NCI-H524 treated with DMSO at 0.1 percent for 48 hours (cell line): ENCODE measurements around the gene R3HCC1L.

Experiments used
- DNase-seq: peaks from one replicate; lab custom pipeline; 2025; lab: John Stamatoyannopoulos, UW

Gene R3HCC1L

DNA sequence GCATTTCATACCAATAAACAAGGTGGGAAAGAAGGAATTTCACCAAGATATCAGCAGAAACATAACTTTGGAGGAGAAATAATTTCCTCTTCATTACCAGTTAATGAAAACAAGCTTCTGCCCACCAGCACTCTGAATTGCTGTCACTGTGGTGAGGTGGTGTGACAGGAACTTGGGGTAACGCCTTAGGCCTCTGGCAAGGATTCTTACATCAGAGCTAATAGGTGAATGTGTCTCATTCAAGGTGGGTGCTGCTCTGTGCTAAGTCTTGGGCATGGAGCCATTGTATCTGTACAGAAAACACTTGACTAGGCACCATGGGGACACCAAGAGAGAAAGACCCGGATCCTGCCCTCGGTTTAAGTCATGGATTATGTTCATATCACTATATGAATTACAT lies 141.9 kb downstream of the R3HCC1L start:
- no peak for DNase-seq

DNA sequence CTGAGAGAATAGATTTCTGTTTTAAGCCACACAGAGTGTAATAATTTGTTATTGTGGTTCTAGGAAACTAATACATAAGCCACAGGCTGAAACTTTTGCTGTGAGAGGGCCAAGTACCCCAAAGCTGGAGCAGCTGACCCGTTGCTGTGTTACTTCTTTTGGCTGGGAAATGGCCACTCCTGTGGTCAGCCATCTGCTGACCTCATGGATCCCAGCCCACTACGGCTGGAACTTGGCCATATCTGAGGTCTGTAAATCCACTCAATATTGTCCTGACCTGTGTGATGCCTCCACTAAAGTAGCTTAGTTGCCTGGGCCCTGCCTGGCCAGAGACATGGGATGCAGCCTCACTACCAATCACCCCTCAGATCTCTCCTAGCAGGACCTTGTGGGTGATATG lies 151.0 kb downstream of the R3HCC1L start:
- no peak for DNase-seq

DNA sequence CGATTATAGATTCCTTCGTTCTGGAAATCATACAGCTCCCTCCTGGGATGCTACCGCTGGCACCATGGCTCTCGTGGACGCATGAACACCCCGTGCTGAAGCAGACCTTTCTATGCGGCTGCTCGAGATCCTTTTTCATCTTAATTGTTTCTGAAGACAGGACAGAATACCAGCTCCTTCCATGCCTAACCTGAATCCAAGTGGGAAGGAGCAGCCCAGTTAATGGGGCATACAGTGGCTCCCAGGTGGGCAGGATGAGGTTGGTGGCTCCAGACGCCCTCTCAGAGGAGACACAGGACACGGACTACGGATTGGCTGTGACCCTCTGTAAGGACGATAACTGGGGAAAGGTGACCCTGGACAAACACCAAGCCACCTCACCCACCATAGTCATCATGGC lies 152.0 kb downstream of the R3HCC1L start:
- no peak for DNase-seq

DNA sequence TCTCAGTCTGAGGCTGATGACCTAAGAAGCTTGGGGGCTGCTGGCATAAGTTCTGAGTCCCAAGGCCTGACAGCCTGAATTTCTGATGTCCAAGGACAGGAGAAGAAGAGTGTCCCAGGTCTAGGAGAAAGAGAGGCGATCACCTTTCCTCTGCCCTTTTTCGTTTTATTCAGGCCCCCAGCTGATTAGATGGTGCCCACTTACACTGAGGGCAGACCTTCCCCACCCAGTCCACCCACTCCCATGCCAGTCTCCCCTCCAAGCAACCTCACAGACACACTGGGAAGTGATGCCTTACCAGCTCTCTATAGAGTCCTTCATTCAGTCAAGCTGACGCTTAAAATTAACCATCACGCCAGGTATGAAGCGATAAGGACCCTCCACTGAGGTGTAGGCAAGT lies 152.9 kb downstream of the R3HCC1L start:
- no peak for DNase-seq

DNA sequence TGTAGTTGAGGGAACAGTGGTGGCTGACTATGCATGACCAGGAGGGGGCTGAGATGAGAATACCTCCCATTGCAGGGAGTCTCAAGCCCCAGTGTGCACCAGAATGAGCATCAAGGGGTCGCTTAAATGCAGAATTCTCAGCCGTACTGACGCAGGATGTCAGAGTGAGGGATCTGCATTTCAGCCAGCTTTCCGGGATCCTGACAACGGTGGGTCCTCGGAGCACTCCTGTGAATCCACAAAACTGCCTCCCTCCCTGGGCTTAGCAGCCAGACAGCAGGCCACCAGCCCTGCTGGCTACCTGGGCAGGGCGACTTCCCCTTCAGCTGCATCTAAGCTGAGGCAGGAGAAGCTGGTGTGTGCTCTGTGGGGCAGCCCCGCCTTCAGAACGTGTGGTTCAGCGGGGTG lies 155.3 kb downstream of the R3HCC1L start:
- no peak for DNase-seq

DNA sequence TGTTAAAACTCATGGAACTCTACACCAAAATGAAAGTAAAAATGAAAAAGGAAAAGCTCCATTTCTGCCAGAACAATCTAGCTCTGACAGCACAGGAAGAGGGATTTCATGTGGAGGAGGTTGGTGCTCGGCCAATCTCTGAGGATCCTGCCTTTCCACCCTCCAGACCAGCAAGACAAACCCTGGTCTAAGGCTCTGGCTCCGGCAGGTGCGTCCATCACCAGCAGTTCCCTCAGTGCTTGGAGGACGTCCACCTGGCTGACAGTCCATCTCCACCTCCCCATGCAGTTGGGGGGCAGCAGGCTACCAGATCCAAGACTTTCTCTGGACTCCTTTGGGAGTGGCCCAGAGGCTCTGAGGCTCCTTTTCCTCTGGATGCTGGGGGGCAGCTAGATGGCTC lies 158.5 kb downstream of the R3HCC1L start:
- no peak for DNase-seq

DNA sequence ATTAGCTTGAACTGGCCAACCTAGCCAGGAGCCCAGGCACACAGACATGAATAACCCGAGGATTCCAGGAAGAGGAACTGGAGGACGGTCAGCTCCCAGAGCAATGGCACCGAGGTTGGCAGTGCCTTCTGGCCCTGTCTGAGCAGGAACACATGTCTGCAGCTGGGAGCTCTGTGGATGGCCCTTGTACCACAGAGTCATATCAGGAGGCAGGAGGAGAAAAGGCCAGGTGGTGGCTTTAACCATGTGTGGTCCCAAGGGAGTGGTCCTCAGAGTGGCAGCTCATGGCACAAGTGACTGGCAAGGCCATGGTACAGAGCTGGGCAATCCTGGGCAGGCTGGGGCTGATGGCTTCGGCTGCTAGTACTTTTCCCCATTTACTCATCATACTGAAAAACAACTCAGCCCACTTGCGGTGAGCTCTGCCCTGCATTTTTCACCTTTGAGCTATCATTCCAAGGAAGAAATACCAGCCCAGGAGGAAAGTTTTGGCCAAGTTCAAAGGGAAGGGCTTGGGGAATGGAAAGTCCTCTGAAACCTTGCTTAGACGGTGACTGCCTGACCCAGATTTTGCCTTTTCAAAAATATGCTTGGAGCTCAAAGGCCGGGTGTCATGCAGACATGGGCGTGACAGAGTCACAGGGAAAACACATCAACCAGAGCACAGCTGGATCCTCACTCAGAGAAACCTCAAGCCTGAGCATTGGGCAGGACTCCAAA lies 159.3 kb downstream of the R3HCC1L start:
- DNase-seq, result no peak

DNA sequence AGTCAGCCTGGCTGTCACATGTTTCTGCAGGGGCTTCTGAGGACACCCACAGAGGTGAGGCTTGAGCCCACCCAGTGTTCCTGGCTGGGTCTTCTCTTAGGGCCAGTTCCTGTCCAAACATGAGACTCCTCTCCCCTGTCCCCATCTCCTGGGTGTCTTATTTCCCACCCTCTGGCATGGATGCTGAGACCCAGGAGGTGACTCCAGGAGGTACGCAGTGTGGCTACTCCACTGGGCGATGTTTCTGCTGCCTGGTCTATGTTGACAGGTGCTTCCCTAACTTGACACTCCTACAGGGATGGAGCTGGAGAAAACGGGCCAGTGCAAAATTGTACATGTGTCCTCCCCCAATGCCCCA lies 159.8 kb downstream of the R3HCC1L start:
- DNase-seq, result no peak
